CD4-positive, alpha-beta T cell treated with Interleukin-17A for 1 hour (primary cell): ENCODE data around the gene CDCA7.
"Not testable (repeated sequence)": the region's sequence is repeated elsewhere in the genome, so short reads cannot be mapped to it uniquely, and the experiment has no call there.

Source experiments
- DNase-seq: peaks from one replicate; pipeline ENCODE4 v3.0.0-alpha.2; 2020

Gene CDCA7

DNA sequence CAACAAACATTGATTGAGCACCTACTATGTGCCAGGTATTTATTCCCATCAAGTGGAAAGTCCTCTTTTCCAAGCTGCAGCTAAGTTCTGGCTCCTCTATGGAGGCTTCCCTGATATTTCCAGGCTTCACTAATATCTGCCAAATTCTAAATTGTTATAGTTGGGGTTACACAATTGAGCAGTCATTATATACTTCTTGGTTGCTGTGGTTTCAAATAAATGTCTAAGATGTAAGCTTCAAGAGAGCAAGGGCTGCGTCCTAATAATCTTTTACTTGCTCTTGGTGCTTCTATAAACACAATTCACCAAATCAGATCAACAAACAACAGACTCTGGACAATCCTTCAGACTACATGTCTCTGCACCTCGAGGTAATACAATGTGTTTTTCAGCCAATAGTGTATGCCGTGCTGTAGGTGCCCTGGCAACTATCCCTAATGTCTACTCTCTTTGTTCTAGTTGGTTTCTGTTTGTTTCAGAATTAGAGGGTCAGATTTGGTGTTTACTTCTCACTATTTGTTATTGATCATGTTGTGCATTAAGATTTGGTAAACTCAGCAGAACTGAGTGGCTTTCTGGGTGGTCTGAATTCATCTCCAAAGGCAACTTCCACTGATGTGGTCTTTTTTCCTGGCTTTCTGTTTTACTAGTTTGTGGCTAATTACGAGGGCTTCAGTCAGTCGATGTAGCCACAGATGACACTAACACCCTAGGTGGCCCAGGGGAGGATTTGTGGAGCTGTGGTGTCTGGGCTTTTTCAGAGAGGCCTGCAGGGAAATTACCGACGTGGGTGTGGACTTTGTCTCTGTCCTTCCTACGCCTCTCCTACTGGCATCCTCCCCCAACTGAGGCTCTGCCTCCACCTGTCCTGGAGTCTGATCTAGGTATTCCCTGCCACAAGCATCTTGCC is 50.4 kb downstream of the CDCA7 start:
- DNase-seq, result no peak

DNA sequence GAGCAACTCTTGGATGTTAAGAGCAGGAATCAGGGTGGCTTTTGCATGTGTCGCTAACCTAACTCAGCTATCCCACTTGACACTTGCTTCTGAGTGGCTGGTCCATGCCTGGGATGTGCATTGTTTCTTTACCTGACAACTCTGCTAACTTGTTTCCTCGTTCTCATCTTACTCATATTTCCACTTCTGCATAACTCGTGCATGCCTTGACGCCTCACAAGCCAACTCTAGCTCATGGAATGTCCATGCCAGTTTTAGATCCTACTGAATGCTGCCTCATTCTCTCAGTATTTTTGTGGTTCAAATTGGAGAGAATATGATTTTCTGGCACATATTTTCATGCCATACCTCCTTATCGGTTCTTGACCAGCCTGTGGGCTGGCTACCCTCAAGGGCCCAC is 52.5 kb downstream of the CDCA7 start:
- DNase-seq, result no peak

DNA sequence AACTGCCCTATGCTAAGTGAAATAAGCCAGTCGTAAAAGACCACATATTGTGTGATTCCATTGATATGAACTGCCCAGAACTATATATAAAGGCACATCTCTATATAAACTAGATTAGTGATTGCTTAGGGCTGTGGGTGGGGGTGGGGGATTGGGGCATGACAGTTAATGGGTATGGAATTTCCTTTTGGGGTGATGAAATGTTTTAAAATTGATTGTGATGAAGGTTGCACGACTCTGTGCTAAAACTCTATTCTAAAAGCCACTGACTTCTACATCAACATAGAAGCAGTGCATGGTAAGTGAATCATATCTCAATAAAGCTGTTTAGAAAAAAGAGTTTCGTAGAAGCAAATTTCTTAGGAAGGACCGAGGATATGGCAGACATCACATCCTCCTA is 53.0 kb downstream of the CDCA7 start:
- DNase-seq, result no peak

DNA sequence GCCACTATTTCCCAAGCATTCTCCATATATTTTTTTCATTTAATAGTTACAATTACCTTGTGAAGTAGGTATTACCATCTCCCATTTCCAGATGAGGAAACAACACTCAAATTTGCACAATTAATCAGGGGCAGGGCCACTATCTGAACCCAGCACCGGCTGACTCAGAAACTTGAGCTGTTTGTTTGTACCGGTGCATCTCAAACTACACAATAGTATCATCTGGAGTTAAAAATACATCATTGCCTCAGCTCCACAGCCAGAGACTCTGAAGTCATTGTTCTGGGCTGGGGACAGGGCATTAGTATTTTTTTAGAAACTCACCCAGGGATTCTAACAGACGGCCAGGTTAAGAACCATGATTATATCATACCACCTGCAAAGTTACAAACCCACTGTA is 55.9 kb downstream of the CDCA7 start:
- DNase-seq, result no peak

DNA sequence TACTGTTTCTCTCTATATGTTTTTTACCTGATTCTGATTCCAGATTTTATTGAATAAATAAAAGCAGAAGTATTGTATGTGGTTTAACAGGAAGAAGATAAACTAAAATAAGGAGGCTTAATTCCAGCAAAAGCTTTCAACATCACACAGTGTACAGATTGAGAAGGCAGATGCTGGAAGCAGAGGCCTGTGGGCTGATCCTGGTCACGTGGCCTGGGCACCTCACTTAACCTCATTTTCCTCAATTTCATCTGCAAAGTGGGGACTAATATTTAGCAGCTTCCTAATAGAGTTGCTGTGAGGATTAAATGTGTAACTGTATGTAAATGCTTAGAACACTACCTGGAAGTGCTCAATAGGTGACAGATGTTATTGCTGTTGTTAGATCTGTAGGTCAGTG is 58.0 kb downstream of the CDCA7 start:
- DNase-seq, result no peak

DNA sequence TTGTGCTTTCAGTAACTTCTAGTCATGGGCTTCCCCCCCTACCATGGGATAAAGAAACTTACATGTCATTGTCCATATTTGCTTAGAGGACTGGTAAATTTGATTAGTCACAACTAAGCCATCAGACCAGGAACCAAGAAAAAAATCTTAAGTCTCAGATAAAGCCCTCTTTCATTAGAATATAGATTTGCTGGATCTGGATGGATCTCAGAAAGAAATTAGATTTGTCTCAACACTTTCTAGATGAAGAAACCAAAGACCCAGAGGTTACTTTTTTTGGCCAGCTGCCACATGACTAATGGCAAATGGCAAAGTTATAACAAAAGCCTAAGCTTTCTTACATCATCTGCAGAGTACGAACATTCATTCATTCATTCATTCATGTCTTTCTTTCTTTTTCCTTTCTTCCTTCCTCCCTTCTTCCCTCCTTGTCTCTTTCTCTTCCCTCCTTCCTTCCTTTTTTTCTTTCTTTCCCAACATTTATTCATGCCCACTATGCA is 60.2 kb downstream of the CDCA7 start:
- DNase-seq, result no peak

DNA sequence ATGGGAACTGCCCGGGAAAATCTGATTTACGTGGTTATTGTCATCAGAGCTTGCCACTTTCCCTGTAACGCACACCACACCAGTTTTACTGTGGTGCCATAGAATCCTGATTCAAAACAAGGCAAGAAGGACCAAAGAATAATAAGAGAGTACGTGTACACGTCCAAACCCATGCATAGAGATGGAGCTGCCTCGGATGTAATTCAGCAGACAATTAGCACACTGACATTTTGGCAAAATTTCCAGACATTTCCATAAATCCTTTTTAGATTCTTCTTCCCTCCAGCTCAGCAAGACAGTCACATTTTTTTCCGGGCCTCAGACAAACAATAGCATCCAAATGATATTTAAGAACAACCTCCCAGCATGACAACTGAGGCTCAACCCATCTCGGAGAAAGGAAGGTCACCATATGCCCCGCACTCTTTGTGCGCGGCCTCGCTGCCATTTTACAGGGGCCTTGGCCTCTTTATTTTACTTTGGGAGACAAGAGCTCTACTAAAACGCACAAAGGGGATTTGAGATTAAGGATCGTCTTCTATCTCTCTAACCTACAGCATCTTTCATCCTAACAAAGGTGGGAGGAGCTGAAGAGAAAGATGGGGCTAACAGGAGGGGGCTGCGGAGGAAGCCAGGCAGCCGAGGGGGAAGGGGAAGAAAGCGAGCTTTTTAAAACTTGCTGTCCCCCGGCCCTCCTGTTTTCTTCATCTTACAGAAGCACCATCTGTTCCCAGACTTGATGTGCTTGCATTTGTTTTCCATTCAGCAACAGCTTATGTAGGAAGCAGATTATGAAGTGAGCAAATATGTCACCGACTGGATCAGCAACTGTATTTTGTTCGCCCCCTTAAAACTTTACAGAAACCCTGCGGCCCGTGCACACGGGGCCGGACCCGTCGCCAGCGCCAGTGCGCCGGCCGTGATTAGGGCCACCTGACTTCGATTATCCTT is 61.0 kb downstream of the CDCA7 start:
- DNase-seq, result no peak

DNA sequence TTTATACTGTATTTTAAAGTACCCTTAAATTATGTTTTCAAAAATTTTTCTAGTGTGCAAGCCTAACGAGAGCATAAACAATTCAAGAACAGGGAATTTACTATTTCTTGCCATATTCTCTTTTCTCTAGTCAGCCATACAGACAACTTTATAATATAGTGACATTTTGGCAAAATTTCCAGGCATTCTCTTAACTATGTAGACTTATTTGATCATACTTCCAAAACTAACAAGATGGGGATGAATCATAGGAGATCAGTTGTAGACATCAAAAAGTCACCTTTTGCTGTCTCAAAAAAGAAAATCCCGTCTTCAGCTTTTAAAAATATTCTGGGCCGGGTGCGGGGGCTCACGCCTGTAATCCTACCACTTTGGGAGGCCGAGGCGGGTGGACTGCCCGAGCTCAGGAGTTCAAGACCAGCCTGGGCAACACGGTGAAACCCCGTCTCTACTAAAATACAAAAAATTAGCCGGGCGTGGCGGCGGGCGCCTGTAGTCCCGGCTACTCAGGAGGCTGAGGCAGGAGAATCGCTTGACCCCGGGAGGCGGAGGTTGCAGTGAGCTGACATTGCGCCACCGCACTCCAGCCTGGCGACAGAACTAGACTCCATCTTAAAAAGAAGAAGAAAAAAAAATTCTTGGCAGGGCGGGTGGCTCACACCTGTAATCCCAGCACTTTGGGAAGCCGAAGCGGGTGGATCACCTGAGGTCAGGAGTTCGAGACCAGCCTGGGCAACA is 61.9 kb downstream of the CDCA7 start:
- DNase-seq, result not testable (repeated sequence)

DNA sequence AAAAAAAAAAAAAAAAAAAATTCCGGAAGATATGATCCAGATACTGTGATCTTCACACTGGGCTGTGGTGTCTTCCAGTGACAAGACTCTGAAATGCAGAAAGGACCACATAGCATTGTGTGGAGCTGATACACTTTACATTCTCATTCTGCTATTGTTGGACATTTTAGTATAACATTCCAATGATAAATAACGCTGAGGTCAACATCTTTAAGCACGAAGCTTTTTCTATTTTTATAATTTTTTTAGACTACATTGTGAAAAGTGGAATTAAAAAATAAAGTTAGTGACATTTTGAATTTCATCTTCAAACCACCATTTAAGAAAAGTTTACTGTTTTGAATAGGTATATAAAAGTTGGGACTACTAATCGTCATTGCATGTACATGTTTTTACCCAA is 62.7 kb downstream of the CDCA7 start:
- DNase-seq, result no peak

DNA sequence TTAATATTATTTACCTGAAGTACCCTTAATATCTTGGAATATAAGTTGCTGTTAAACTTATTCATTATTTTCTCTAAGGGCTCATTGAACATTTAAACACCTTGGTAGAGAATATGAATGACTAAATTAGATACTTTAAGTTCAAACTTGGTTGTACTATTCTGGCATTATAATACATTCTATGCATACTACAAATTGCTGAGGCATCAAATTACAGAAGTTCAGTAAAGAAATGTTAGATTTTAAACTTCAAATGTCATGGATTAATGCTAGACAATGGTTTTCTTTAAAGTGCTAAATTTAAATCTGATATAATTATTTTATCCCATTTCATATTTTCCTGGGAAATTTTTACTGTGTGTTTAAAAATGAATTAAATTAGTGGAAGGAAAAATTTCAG is 63.1 kb downstream of the CDCA7 start:
- DNase-seq, result no peak
